ENCODE data around the gene KLHL29. TPM values are rescaled to one million over a fixed set of nuclear protein-coding genes. Genes with fewer than 3 reads are reported as not detected.
A peak's percentile ranks its signal among the peaks of the same experiment; 100 is the strongest.

The KLHL29 gene
- total RNA-seq, 1 experiment from 2014 or later, result 2.4 TPM

DNA sequence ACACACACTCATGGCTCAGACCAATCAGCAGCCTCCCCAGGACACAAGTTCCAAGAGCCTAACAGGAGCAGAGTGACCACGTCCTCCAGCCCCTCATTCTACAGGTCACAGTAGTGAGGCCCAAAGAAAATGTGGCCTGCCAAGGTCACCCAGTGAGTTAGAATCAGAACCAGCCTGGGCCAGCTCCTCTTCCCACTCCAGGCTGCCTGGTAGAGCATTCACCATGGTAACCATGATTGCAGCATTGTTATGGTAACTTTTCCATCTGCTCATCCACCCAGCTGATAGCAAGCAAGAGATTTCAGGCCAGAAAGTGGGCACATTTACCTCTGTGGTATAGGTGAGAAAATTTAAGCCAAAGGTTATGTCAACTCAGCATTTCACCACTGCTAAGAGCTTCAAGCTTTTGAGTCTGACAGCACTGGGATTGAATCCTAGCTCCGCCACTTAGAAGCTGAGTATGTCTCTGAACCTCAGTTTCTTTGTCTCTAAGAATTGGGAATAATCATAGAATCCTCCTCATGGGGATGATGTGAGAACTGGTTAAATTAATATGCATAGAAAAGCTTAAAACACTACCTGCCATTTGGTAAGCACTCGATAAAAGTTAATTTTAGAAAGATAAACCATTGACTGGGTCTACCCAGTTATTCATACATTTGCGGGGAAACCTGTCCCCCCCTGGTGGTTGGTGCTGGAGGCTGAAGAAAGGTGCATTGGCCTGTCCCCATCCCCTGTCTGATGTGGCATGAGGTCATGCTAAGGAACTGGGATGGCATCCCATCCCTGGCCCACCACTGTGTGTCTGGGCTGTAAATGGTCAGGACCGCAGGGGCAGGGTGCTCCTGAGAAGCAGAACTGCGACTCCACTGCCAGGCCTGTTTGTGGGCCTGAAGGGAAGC is 181.5 kb downstream of the KLHL29 start:
- no peak overlapping the region for H2BK120ac ChIP-seq (ENCODE audit: low read depth, low read length, poor library complexity, severe bottlenecking)
- no peaks in the 10 kb centered on the region for H3K79me2 ChIP-seq (ENCODE audit: insufficient read depth, low read length)
- H3K4ac ChIP-seq (ENCODE audit: low read depth, low read length), result no peak overlapping the region
- no peak overlapping the region for H3K9ac ChIP-seq (ENCODE audit: extremely low read depth, insufficient read length, low read length)
- no peak overlapping the region for H3K23ac ChIP-seq (ENCODE audit: insufficient read length, low read depth, low read length)
- no peaks in the 10 kb centered on the region for H4K20me1 ChIP-seq (ENCODE audit: control insufficient read depth, insufficient read depth, insufficient read length)
- WGBS (ENCODE audit: extremely low coverage, insufficient read length, low lambda C conversion rate), result no CpG with 5 or more reads among the region's 6 CpGs
- H3K14ac ChIP-seq (ENCODE audit: insufficient read depth, low read length), result no peak overlapping the region
- no peaks in the 10 kb centered on the region for H3K79me1 ChIP-seq (ENCODE audit: insufficient read depth, low read depth, low read length, poor library complexity, severe bottlenecking)
- H3K18ac ChIP-seq (ENCODE audit: insufficient read length, low read depth, low read length), result peak overlapping the region; percentile 68
- TF ChIP-seq, protein P1, sequence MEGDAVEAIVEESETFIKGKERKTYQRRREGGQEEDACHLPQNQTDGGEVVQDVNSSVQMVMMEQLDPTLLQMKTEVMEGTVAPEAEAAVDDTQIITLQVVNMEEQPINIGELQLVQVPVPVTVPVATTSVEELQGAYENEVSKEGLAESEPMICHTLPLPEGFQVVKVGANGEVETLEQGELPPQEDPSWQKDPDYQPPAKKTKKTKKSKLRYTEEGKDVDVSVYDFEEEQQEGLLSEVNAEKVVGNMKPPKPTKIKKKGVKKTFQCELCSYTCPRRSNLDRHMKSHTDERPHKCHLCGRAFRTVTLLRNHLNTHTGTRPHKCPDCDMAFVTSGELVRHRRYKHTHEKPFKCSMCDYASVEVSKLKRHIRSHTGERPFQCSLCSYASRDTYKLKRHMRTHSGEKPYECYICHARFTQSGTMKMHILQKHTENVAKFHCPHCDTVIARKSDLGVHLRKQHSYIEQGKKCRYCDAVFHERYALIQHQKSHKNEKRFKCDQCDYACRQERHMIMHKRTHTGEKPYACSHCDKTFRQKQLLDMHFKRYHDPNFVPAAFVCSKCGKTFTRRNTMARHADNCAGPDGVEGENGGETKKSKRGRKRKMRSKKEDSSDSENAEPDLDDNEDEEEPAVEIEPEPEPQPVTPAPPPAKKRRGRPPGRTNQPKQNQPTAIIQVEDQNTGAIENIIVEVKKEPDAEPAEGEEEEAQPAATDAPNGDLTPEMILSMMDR (conservative IDR thresholded peaks at IDR 0.05), result peak; percentile 84
- H3K23me2 ChIP-seq (ENCODE audit: insufficient read length, low read depth, low read length, poor library complexity, severe bottlenecking), result no peaks in the 10 kb centered on the region
- no peak overlapping the region for H2BK12ac ChIP-seq (ENCODE audit: insufficient read length, low read depth, low read length)
- no peak overlapping the region for H3K27ac ChIP-seq (ENCODE audit: insufficient read length, low read depth, low read length)
- H2AK5ac ChIP-seq (ENCODE audit: insufficient read length, low read length), result peak overlapping the region; percentile 65
- peaks cover 9% of the 10 kb centered on the region; the same call in 1 of the 2 replicates for H3K4me1 ChIP-seq (ENCODE audit: insufficient read depth, low read length)
- no peak overlapping the region for H2BK20ac ChIP-seq (ENCODE audit: low read depth, low read length, poor library complexity, severe bottlenecking)
- H3K27ac Mint-ChIP-seq, result no peak overlapping the region
- no peak overlapping the region for H4K8ac ChIP-seq (replicated peaks; ENCODE audit: insufficient read length, low read depth, low read length)
- no peak overlapping the region for H4K91ac ChIP-seq (ENCODE audit: insufficient read length, low read depth, low read length)
- H3K4me3 Mint-ChIP-seq, result no peak overlapping the region
- no peak overlapping the region for H4K5ac ChIP-seq (ENCODE audit: insufficient read length, low read depth, low read length)
- peaks cover 1% of the 10 kb centered on the region; the same call in 1 of the 2 replicates for H3K27me3 Mint-ChIP-seq (ENCODE audit: low read depth)
- H3K9me3 Mint-ChIP-seq, result no peaks in the 10 kb centered on the region
- no peak overlapping the region for H2BK15ac ChIP-seq (ENCODE audit: low read depth, low read length)
- no peaks in the 10 kb centered on the region for H3K36me3 Mint-ChIP-seq (ENCODE audit: insufficient read depth in 1 of 3, low read depth in 3 of 3)
- H2AFZ ChIP-seq (ENCODE audit: low read length), result no peak overlapping the region
- DNase-seq, result peak; percentile 67
- peaks cover 23 to 35% of the 10 kb centered on the region in 2 experiments for H3K4me1 Mint-ChIP-seq
- no peak overlapping the region for H2BK5ac ChIP-seq (ENCODE audit: insufficient read length, low read length)
- H3K4me2 ChIP-seq (ENCODE audit: insufficient read depth, insufficient read length, low read length), result peak overlapping the region; percentile 7
- no peaks in the 10 kb centered on the region for H3K9me3 ChIP-seq (ENCODE audit: control insufficient read depth, low read depth, low read length)
- H3T11ph ChIP-seq (ENCODE audit: low read length), result no peak overlapping the region
- H3K27me3 ChIP-seq (ENCODE audit: insufficient read depth, low read length), result no peaks in the 10 kb centered on the region
- no peak overlapping the region for H3K56ac ChIP-seq (ENCODE audit: insufficient read length, low read depth, low read length)
